ENCODE results near the gene PTPRZ1. TPM values are rescaled to one million over a fixed set of nuclear protein-coding genes. Genes with fewer than 3 reads are reported as not detected.

Gene PTPRZ1
- total RNA-seq, 4 donors from 2014 or later, result 3.5 to 26.4 (median 11.0) TPM

DNA sequence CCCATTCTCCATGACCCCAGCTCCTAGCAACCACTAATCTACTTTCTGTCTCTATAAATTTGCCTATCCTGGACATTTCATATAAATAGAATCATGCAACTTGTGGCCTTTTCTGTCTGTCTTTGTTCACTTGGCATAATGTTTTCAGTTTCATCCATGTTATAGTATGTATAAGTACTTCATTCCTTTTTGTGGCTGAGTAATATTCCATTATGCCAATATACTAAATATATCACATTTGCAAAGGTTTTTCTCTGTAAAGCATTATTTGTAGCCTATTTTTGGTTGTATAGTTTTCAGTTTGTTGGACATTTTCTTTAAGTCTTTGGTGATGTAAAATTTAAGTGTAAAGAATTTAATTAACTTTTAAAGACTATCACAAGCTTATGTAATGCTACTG, 2.2 kb downstream of the PTPRZ1 start:
- Histone ChIP-seq H3K27me3 (peaks cover 0 to 5% of the 10 kb centered on the region in 2 donors), H3K9me3 (no peaks in the 10 kb centered on the region), H3K4me1 (peaks cover 0 to 8% (median under 1%) of the 10 kb centered on the region in 4 donors), H3K4me3 (no peak overlapping the region), H3K36me3 (no peaks in the 10 kb centered on the region), H3K27ac (no peak overlapping the region)
- TF ChIP-seq POLR2A (IDR thresholded peaks at IDR 0.05) (no peak), EP300 (IDR thresholded peaks at IDR 0.05) (no peak), CTCF (IDR thresholded peaks at IDR 0.05) (no peak)
- DNase-seq (ENCODE audit: low spot score in 2 of 2), result no peak

DNA sequence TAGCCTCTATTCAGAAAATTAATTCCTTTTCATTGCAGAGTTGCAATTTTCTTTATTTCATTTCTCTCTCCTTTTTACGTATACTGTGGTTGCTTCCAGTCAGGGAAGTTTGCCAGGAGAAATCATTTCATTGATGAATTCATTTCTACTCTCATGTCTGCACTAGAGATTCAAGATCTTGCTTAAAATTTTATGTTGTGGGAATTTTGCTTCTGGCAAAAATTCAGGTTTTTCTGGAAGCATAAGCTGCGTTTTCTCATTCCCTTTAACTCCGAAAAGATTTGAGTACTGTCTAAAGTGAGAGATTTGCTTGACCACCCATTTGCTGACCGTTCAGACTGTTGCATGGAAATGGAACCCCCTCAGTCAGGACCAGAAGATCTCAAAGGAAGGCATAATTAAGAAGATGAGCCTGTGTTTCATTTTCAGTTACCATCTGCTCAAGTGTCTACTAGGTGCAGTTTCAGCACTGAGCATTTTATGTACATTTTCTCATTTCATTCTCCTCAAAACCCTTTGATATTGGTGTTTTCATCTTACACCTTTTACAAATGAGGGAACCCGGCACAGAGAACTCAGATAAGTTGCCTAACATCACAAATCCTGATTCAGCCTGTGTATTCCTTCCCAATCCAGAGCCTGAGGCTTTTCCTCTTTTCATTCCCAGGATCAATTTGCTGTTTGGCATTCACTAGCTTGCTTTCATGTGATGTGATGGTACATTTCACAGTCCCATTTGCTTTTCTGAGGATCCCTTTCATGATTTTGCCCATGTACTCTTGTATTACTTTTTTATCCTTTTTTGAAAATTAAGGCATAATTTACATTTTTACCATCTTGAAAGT, 3.9 kb downstream of the PTPRZ1 start:
- TF ChIP-seq POLR2A (IDR thresholded peaks at IDR 0.05) (no peak), CTCF (IDR thresholded peaks at IDR 0.05) (no peak), EP300 (IDR thresholded peaks at IDR 0.05) (no peak)
- peaks cover 0 to 5% of the 10 kb centered on the region in 2 donors for H3K27me3 ChIP-seq
- 64 to 66% methylated on average over 5 of the region's 5 CpGs for WGBS, 2 donors
- no peak for DNase-seq (ENCODE audit: low spot score in 2 of 2)
- peaks cover 0 to 8% (median 1%) of the 10 kb centered on the region in 4 donors for H3K4me1 ChIP-seq
- no peaks in the 10 kb centered on the region for H3K36me3 ChIP-seq
- H3K9me3 ChIP-seq, result no peaks in the 10 kb centered on the region
- H3K4me3 ChIP-seq, result no peak overlapping the region
- H3K27ac ChIP-seq, result no peak overlapping the region

GRCh38 chr7:121878918-121879464, 6.0 kb downstream of the PTPRZ1 start:
- DNase-seq (ENCODE audit: low spot score in 2 of 2), result no peak
- no peak for TF ChIP-seq POLR2A (IDR thresholded peaks at IDR 0.05)
- TF ChIP-seq EP300 (IDR thresholded peaks at IDR 0.05), result no peak
- TF ChIP-seq CTCF (IDR thresholded peaks at IDR 0.05), result no peak
- H3K4me1 ChIP-seq, result peaks cover 0 to 8% (median 1%) of the 10 kb centered on the region in 4 donors
- no peak overlapping the region for H3K27ac ChIP-seq
- H3K36me3 ChIP-seq, result no peaks in the 10 kb centered on the region
- WGBS, 2 donors, result 81 to 84% methylated on average over 5 of the region's 5 CpGs
- H3K9me3 ChIP-seq, result no peaks in the 10 kb centered on the region
- peaks cover 0 to 5% of the 10 kb centered on the region in 2 donors for H3K27me3 ChIP-seq
- no peak overlapping the region for H3K4me3 ChIP-seq

GRCh38 chr7:121879544-121879943, 6.6 kb downstream of the PTPRZ1 start:
- Histone ChIP-seq H3K27ac (no peak overlapping the region), H3K4me1 (peaks cover 0 to 3% (median 1%) of the 10 kb centered on the region in 4 donors), H3K9me3 (no peaks in the 10 kb centered on the region), H3K4me3 (no peak overlapping the region), H3K36me3 (no peaks in the 10 kb centered on the region), H3K27me3 (peaks cover 0 to 5% of the 10 kb centered on the region in 2 donors)
- TF ChIP-seq POLR2A (IDR thresholded peaks at IDR 0.05) (no peak), CTCF (IDR thresholded peaks at IDR 0.05) (no peak), EP300 (IDR thresholded peaks at IDR 0.05) (no peak)
- DNase-seq (ENCODE audit: low spot score in 2 of 2), result no peak
- WGBS, 2 donors, result 86 to 88% methylated on average over 1 of the region's 1 CpG

GRCh38 chr7:121882731-121883130, 9.8 kb downstream of the PTPRZ1 start:
- no peak overlapping the region for H3K4me3 ChIP-seq
- no peaks in the 10 kb centered on the region for H3K9me3 ChIP-seq
- H3K27me3 ChIP-seq, result no peaks in the 10 kb centered on the region
- WGBS, 2 donors, result 70 to 76% methylated on average over 2 of the region's 2 CpGs
- no peak for TF ChIP-seq POLR2A (IDR thresholded peaks at IDR 0.05)
- TF ChIP-seq CTCF (IDR thresholded peaks at IDR 0.05), result no peak
- no peak for TF ChIP-seq EP300 (IDR thresholded peaks at IDR 0.05)
- no peak for DNase-seq (ENCODE audit: low spot score in 2 of 2)
- H3K4me1 ChIP-seq, result peaks cover 0 to 3% (median 0%) of the 10 kb centered on the region in 4 donors
- H3K27ac ChIP-seq, result no peak overlapping the region
- H3K36me3 ChIP-seq, result no peaks in the 10 kb centered on the region
